ENCODE measurements around the gene RERE. TPM values are rescaled to one million over a fixed set of nuclear protein-coding genes. Genes with fewer than 3 reads are reported as not detected.

The RERE gene
- polyA plus RNA-seq, 4 donors: 112 to 163 (median 156) TPM

DNA sequence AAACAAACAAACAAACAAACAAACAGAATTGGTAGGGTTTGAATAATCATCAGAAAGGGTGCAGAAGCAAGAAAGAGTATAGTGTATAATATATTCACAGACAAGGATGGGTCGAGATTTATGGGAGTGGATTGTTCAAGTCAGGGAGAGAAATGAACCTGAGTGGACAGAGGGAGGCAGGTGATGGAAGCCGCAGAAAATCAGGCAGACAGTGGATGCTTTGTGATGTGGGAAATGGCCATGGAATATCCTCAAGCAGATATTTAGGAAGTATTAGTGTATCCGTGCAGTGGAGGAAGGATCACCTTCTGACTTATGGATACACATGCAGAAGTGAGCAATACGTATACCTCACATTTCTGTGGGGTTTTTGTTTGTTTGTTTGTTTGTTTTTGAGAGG, 513.6 kb downstream of the RERE start:
- no peak for DNase-seq (ENCODE audit: low read depth in 4 of 4, low spot score in 3 of 4)

DNA sequence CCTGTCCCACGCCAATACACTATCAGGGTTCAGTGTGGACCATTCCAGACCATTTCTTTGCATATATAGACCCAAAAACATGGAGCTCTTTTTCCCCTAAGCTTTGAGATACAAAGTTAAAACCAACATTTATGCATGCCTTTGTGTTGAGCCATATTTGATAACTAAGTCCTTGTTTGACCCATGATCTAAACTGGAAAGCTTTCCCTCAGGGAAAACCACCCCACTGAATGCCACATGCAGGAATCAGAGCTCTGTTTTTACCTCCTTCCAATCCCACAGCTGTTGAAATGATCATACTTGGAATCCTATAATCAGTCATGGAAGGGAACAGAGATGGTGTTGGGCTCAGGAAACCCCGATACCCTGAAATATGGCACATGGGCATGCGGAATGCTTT, 514.3 kb downstream of the RERE start:
- no peak for DNase-seq (ENCODE audit: low read depth in 4 of 4, low spot score in 3 of 4)

Other genes starting within 250 kb of the RERE start
- gene ENO1, start 61.0 kb upstream of the RERE start, polyA plus RNA-seq (ENCODE audit: insufficient read length in 4 of 4): 100 to 1,000 TPM; 306 to 933 (median 877) TPM
- under 1 TPM in 2 of 4 donors, not detected in 2; 0.12 TPM for gene CA6, start 128.2 kb upstream of the RERE start, polyA plus RNA-seq (ENCODE audit: insufficient read length in 4 of 4)
- gene SLC2A7, start 208.8 kb upstream of the RERE start, polyA plus RNA-seq (ENCODE audit: insufficient read length in 4 of 4): not detected

Measured in left renal pelvis (tissue), 4 donors.